Measurements from ENCODE around the gene FADS2.
"Not testable (repeated sequence)": the region's sequence is repeated elsewhere in the genome, so short reads cannot be mapped to it uniquely, and the experiment has no call there.

Gene FADS2

DNA sequence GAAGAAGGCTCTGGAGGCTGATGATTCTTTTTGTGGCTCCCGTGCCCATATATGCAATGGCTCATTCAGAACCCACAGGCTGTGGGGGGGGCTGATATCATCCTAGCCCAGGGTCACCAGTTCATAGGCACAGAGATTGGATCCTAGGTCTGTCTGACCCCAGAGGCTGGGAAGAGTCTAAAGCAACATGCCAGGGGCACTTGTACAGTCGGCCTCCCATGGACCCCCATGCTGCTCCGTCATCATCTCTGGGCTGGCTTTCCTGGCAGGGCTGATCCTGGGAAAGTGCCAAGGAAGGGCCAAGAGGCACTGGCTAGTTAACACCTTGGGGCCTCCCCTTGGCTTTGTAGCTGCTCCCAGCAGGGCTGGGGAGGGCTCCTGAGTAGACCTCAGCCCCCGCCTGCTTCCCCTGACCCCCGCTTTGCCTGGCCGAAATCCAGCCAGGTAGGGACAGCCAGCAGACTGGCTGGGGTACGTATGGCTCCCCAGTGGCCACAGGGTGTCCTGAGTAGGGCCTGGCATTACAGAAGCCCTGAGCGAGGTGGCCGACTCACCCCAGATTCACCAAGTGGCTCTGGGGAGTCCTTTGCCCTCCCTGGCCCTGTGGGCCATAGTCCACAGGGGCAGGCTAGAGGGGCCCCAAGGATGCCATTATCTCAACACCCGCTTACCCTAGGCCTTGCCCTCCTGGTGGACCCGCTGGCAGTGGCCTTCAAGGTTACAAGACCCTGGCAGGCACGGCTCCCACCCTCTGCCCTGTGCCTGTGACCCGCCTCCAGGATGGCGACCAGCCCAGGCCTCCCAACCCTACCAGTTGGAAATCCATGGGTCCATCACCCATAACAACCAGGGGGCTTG lies 40.7 kb downstream of the FADS2 start:
- no peak for DNase-seq (ENCODE audit: low read depth in 2 of 2)

DNA sequence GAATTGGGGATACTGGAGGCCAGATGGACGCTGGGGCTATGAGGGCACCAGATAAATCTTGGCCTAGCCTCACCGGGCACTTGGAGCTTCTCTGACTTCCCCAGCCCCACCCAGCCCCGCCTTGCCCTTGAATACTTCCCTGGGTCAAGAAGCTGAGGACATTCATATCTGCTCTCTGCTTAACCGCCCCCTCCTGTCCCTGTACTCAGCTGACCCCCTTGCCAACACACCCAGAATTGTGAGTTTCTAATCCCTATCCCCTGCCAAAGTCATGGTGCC lies 41.3 kb downstream of the FADS2 start:
- DNase-seq (ENCODE audit: low read depth in 2 of 2) = no peak

DNA sequence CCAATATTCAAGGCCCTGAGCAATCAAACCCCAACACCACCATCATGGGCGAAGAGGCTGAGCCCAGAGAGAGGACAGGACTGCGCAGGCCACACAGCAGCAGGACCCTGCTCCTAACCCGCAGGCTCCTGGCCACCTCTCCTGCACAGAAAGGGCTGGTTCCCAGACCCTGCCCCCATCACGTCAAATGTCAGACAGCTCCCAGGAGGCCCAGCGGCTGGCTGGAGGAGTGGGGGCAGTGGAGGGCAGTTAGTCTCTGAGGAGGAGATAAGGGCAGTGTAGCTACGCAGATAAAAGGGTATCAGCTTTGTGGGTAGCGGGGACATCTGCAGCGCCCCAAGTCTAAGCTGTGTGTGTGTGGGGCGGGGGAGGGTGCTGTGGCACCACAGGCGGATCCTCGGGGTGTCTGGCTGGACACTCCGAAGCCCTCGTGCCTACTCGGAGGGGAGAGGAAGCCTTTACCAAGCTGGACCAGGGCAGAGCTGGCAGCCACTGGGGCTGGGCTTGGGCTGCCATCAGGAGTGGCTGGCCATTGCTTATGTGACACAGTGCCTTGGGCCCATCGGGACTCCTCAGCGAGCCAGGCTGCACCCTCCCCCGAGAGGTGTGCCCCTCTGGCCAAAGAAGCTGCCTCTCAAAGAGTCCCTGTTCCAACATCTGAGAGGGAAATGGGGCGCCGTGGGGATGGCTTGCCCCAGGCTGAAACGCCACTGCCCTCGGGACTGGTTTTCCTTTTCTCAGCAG lies 41.8 kb downstream of the FADS2 start:
- DNase-seq (ENCODE audit: low read depth in 2 of 2) = no peak

DNA sequence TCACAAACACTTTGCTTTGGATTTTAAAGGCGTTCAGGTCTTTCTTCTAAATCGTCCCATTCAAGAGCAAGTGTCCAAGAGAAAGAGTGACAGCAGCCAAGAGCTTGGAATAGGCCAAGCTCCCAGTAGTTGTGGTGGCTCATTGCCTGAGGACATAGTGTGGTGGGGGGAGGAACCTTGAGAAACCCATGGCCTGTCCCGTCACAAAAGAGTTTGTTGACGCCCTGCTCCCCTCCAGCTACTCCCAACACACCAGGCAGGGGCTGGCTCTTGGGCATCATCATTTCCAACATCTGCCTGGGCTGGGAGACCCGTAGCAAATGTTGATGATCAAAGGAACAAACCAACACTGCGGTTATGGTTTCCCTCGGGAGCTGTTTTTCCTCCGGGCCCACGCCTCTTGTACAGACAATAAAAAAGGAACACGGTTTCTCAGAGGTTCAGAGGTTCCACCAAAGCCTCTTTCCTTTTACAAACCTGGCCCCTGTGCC lies 42.5 kb downstream of the FADS2 start:
- DNase-seq (ENCODE audit: low read depth in 2 of 2) = no peak

DNA sequence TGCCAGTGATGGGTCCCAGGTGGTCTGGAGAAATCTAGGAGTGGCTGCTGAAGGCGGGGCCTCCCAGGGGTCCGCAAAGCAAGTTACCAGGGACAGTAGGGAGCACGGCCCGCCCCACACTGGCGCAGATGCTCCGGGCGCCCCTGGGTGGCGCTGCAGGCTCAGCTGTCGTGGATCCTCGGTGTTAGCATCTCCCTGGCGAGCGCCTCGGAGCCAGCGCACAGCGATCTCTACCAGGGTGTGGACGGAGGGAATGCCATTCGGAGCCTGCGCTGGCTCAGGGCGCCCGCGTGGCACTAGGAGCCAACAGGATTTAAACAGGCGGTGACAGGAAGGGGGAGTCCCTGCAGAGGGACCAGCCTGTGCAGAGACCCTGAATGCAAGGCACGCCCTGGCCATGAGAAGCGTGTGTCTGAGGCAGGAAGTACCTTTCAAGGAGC lies 43.1 kb downstream of the FADS2 start:
- peak in 1 of 2 donors; percentile 22 for DNase-seq (ENCODE audit: low read depth in 2 of 2)

DNA sequence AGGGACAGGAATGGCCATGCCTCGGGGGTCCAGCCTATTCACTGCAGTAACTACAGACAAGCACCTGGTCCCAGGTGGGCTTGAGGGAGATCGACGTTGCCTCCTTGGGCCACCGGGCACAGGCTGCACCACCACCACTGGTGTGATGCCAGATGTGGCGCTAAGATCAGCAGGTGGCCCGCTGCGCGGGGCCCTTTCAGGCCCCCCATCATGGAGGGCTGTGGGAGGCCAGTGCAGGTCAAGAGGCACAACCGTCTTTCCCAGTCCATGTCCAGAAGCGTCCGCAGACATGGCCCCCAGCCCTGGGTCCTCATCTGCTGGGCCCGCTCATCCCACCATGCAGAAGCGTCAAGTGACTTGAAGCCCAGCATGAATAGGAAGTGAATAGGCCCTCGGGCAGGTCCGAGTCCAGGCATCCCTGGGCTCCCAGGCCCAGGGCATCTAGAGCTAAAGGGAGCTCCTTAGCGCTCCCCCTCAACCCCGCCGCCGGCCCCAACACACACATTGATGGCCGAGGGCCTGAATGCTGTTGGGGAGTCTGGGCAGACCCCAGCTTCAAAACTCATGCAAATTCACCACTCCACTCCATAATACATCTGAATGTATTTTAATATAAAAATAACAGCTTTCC lies 45.0 kb downstream of the FADS2 start:
- DNase-seq (ENCODE audit: low read depth in 2 of 2) = no peak

DNA sequence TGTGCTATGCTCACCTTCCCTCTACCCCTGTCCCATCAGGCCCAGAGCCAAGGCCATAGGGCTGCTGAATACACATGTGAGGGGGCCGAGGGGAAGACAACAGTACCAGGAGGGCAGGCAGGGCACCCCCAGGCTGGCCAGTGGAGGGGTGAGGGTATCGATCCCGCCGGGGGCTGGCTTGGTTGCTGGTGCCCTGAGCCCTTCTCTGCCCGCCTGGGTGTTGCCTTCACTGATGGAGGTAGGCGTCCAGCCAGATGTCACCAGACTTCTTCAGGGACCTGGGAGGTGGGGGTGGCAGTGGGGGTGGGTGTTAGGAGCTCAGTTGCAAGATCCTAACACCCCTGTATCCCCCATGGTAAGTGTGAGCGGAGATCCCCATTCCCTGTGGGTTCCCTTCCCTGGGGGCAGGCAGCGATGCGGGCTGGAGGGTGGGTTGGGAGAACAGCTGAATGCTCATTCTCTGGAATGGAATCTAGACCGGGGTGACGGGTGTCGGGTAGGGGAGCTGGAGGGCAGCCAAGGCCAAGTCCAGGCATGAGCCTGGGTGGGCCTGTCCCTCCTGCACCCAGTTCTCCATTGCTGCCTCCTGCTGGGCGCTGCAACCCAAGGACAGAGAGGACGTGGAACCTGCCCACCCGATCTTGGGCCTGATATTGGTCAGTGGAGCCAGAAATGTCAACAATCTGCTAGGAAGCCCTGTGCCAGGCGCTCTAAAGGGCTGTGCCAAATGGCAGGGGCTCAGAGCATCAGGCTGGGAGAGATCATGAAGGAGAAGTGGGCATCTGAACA lies 45.7 kb downstream of the FADS2 start:
- DNase-seq (ENCODE audit: low read depth in 2 of 2) = no peak

DNA sequence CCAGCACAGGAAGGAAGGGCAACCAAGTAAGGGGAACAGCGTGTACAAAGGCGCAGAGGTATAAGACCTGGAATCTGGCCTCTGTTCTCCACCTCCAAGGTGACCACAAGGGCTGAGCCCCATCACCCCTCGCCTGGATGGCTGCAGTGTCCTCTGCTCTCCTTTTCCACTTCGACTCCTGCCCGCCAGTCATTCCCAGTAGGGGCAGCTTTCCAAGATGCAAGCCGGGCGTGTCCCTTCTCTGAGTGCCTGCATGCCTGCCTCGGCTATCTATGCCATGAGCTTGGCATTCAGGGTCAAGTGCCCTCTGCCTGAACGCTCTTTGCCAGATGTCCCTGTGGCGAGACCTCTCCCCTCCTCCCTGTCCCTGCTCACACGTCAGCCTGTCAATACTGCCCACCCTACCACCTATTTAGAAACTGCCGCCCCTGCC lies 46.3 kb downstream of the FADS2 start:
- DNase-seq (ENCODE audit: low read depth in 2 of 2) = no peak

DNA sequence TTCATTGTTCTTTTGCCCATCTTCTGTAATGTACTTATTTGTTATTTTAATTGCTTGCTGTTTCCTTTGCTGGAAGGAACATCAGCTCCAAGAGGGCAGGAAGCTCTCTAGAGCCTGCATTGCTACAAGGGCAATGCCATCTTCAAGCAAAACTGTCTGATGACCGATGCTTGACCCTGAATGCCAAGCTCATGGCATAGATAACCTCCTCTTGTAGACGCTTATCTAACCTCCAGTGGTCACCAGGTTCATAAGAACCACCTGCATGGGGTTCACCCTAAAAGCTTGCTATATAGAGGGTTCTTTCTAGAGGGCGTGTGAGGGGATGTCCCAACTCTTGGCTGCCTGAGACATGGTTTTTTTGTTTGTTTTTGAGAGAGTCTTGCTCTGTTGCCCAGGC lies 46.8 kb downstream of the FADS2 start:
- no peak for DNase-seq (ENCODE audit: low read depth in 2 of 2)

DNA sequence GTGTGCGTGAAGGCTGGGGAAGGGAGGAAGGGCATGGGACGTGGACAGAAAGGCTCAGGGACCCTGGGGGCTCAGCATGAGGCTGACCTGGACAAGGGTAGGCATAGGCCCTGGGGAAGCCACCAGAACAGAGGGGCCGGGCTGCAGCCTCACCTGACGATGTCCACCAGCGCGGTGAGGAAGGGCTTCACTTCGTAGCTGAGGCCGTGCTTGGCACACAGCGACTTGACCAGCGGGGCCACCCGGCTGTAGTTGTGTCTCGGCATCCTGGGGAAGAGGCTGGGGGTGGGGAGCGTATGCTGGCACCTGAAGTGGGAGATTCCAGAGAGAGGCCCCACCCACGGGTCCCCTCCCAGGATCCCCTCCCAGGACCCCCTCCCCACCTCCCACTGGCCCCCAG lies 47.6 kb downstream of the FADS2 start:
- DNase-seq (ENCODE audit: low read depth in 2 of 2) = no peak

DNA sequence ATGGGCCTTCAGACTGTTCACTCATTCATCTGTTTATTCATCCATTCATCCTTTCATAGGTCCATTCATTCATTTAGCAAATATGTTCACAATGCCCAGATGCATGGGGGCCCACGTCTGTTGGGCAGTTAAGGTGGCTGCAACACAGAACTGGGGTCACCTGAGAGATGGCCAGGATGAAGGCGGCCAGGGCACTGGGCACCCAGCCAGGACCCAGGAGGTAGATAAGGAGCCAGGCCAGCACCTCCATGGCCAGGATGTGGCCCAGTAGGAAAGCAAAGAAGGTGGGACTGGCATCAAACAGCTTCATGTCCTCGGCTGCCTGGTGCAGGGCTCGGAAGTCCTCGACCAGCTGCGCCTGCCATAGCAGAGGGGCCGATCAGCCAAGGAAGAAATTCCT lies 51.1 kb downstream of the FADS2 start:
- DNase-seq (ENCODE audit: low read depth in 2 of 2) = no peak

DNA sequence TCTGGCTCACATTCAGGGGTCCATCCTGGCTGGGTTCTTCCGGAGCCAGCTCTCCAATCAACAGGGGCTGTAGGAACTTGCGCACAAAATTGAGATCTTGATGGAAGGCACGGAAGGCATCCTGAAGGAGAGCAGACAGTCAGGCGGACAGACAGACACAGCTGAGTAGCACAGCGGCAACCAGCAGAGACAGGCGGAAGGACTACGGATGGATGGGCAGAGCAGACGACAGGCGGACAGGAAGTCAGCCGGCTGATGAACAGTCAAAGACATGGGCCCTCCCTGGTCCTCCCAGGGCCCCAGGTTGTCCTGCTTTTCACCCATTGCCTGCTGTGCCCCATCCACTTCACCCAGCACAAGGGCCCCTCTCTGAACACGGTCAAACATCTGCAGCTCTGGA lies 51.9 kb downstream of the FADS2 start:
- DNase-seq (ENCODE audit: low read depth in 2 of 2) = no peak

DNA sequence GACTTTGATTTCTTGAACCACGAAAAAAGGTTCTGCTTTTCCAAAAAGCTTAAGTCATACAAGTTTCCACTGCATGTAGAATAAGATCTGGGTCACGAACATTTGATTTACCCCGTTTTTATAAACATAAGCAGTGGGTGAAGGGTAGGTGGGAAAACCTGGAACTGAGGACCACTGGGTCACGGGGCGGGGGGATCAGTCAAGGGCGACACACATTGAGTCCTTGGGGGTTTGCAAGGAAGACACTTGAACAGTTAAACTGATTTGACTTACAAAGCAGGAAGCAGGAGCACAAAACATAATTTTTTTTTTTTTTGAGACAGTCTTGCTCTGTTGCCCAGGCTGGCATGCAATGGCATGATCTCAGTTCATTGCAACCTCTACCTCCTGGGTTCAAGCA lies 52.4 kb downstream of the FADS2 start:
- no peak for DNase-seq (ENCODE audit: low read depth in 2 of 2)

DNA sequence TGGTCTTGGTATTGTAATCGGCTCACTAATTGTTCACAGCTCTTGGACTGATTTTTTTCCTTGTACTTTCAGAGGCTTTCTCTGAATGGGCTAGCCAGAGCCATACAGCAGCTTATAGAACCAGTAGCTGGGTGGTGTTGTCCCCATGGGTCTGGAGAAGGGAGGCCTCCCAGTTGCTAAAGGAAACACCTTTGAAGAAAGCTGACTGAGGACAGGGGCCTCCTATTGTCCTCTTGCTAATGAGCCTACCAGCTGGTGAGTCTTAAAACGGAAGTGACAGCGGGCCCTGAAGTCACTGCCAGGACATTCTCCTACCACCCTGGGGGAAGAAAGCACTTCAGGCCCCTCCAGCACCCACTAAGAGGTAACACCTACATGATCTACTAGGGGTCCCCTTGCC lies 53.3 kb downstream of the FADS2 start:
- no peak for DNase-seq (ENCODE audit: low read depth in 2 of 2)

DNA sequence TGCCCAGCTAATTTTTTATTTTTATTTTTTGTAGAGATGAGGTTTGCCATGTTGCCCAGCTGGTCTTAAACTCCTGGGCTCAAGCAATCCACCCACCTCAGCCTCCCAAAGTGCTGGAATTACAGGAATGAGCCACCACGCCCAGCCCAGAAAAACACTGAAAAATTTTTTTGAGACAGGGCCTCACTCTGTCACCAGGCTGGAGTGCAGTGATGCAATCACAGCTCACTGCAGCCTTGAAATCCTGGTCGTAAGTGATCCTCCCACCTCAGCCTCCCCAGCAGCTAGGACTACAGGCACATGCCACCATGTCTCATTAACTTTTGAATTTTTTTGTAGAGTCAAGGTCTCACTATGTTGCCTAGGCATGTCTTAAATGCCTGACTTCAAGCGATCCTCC lies 54.2 kb downstream of the FADS2 start:
- DNase-seq (ENCODE audit: low read depth in 2 of 2) = not testable (repeated sequence)

DNA sequence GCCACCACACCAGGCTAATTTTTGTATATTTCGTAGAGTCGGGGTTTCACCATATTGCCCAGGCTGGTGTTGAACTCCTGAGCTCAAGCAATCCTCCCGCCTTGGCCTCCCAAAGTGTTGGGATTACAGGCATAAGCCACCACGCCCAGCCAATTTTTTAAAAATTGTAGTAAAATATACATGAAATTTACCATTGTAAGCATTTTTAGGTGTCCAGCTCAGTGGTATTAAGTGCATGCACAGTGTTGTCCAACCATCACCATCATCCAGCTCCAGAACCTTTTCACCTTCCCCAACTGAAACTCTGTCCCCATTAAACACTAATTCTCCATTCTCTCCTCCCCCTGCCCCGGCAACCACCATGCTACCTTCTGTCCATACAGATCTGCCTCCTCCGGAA lies 54.8 kb downstream of the FADS2 start:
- no peak for DNase-seq (ENCODE audit: low read depth in 2 of 2)

DNA sequence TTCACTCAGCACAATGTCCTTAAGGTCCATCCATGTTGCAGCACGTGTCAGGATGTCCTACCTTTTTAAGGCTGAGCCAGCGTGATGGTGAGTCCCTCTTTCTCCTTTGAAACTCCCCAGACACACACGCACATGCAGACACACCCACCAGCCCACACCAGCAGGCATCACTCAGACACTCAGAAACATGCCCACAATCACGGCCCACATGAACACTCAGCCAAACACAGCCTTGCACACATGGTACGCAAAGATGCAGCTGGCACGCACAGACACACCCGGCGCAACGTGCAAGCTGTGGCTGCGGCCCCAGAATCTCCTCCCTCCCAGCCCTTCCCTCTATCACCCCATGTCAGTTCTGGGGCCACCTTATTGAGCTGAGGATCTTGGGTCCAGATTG lies 55.2 kb downstream of the FADS2 start:
- DNase-seq (ENCODE audit: low read depth in 2 of 2) = no peak

DNA sequence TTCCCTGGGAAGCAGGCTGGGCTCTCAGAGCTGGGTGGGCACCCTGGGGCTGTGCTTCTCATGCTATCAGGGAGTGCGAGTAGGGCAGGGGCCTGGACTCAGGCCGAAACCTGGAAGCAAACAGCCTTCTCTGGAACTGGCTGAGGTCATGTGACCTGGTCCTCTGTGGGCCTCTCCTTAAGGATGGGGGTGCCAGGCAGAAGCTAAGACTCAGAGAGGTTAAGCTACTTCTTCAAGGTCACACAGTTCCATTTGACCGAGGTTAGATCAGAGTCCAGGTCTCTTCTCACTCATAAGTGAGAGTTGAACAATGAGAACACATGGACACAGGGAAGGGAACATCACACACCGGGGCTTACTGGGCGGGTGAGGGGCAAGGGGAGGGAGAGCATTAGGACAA lies 55.8 kb downstream of the FADS2 start:
- DNase-seq (ENCODE audit: low read depth in 2 of 2) = no peak

DNA sequence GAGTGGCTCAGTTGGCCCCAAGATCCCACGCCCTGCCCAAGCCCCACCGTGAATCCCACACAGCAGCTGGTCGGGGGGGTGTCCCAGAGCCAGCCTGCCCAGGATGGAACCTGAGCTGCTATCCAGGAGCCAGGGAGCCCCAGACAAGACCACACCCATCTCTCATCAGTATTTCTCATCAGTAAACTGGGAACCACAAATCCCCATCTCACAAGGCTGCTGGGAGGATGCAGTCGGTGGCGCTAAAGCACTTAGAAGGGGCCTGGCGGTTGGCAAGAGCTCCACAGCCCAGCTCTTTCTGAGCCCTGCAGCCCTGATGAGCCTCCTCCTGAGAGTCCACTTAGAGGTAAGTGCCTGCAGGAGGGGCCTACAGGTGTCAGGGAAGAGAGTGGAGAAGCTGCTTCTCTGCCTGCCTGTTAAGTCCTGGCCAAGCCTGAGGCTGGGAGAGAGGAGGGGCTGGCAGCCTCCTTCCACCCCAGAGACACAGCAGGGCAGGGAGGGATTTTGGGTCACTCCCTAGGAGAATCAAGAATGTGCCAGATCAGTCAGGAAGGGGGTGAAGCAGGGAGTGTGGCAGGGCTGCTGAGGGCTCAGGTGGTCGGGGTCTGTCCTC lies 57.2 kb downstream of the FADS2 start:
- no peak for DNase-seq (ENCODE audit: low read depth in 2 of 2)

DNA sequence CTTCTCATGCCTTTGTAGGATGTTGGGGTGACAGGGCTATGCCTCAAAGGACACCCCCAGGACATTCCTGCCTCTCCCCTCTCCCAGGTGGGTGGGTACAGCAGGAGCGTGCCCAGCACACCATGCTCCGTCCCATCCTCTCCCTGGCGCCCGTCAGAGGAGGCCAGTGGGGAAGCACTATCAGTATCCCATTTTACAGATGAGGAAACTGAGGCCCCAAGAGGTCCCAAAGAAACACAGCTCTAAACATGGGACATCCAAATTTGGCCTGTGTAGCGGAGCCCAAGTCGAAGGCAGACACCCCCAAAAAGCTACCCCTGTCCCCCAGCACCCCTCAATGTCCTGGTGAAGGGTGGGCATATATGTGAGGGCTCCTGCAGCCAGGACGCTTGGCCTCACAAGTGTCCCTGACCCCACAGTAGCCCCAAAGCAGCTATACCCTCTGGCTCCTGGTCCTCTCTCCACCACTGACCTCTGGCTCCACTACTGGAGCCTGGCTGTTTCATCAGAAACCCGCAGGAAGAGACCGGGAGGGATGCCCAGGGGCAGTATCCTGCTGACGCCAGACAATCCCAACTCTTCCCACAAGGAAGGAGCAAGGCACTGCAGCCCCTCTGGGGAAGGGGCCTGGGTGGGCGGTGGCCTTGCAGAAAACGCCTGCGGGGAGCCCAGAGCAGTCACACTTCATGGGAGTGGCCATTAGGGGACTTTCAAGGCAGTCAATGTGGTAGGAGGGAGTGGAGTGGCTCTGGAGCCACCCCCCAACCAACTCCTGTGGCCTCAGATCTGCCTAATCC lies 57.9 kb downstream of the FADS2 start:
- DNase-seq (ENCODE audit: low read depth in 2 of 2) = no peak

DNA sequence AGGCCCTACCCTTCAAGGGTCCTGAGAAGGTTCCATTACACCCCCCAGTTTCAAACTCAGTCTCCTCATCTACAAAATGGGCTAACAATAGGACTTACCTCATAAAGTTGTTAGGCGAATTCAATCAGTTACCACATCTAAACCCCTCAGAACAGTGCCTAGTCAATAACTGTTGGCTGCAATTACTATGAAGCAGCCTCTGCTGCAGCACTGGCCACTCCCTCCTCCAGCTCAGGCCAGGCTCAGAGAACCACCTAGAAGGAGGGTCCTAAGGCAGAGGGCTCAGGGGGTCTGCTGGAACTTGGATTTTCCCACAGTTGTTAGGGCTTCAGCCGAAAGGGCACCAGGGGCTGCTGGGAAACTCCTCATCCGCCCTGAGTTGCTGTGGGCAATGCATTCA lies 58.5 kb downstream of the FADS2 start:
- no peak for DNase-seq (ENCODE audit: low read depth in 2 of 2)

All from activated CD8-positive, alpha-beta memory T cell treated with anti-CD3 and anti-CD28 coated beads for 4 hours (primary cell).